OCI-LY7 (cell line): ENCODE data around the gene SLC30A2. TPM values are rescaled to one million over a fixed set of nuclear protein-coding genes. Genes with fewer than 3 reads are reported as not detected.

Source experiments
- BruUV-seq: library from RNA; stranded (reverse); fragments of 400-500 nt; replicated peaks from 2 replicates; lab custom pipeline; 2021; lab: Mats Ljungman, UMichigan
- CTCF ChIA-PET: fragments of 300-600 bp; sonication (Branson Sonifier 250); formaldehyde crosslinking; loops from one replicate; lab custom pipeline; 2022; ENCODE audit warnings: antibody characterized with exemption; ENCODE audit not compliant: unreplicated experiment; lab: Charles Lee
- POLR2A ChIA-PET: fragments of 300-600 bp; sonication (Branson Sonifier 250); formaldehyde crosslinking; loops from one replicate; lab custom pipeline; 2022; ENCODE audit warnings: antibody characterized with exemption; lab: Charles Lee
- DNase-seq: peaks from one replicate; pipeline ENCODE4 v3.0.0-alpha.2; 2015; ENCODE audit warnings: low spot score
- H2AFZ ChIP-seq: fragments of 200-600 bp; sonication (generic), shearing (Covaris generic); 2 replicates; pipeline ENCODE4 v1.6.1; 2014; ENCODE audit warnings: mild to moderate bottlenecking, antibody characterized with exemption, low read length, moderate library complexity
- H3K27ac ChIP-seq: fragments of 200-600 bp; sonication (generic); 2 replicates; pipeline ENCODE4 v1.5.1; 2014; ENCODE audit warnings: mixed run types, low read depth, mild to moderate bottlenecking, moderate library complexity, low read length, inconsistent platforms; ENCODE audit not compliant: poor library complexity, severe bottlenecking
- H3K36me3 ChIP-seq: fragments of 200-600 bp; sonication (generic); 2 replicates; pipeline ENCODE4 v1.6.1; 2014; ENCODE audit warnings: mild to moderate bottlenecking, antibody characterized with exemption, low read length, moderate library complexity, mixed read lengths; ENCODE audit not compliant: insufficient read depth
- H3K4me1 ChIP-seq: fragments of 200-600 bp; sonication (generic); 2 replicates; pipeline ENCODE4 v1.5.1; 2014; ENCODE audit warnings: mild to moderate bottlenecking, low read length; ENCODE audit not compliant: insufficient read depth, poor library complexity, severe bottlenecking
- H3K4me2 ChIP-seq: fragments of 200-600 bp; sonication (generic); 2 replicates; pipeline ENCODE4 v1.6.1; 2014; ENCODE audit warnings: mild to moderate bottlenecking, low read length
- H3K4me3 ChIP-seq: fragments of 200-600 bp; sonication (generic); 2 replicates; pipeline ENCODE4 v1.5.1; 2014; ENCODE audit warnings: mild to moderate bottlenecking, low read depth, low read length; ENCODE audit not compliant: poor library complexity, severe bottlenecking
- H3K79me2 ChIP-seq: fragments of 200-600 bp; sonication (generic); 2 replicates; pipeline ENCODE4 v1.6.1; 2016; ENCODE audit warnings: low read depth, mild to moderate bottlenecking, low read length, moderate library complexity, mixed read lengths; ENCODE audit not compliant: insufficient read depth
- H3K9me2 ChIP-seq: fragments of 200-600 bp; sonication (generic); 2 replicates; pipeline ENCODE4 v1.6.1; 2016; ENCODE audit warnings: mild to moderate bottlenecking, low read length, mixed read lengths; ENCODE audit not compliant: insufficient read depth
- H3K9me3 ChIP-seq: fragments of 200-600 bp; sonication (generic); 2 replicates; pipeline ENCODE4 v1.6.1; 2014; ENCODE audit warnings: mild to moderate bottlenecking, mixed run types, low read length, mixed read lengths
- H4K20me1 ChIP-seq: fragments of 200-600 bp; sonication (generic); 2 replicates; pipeline ENCODE4 v1.6.1; 2014; ENCODE audit warnings: mild to moderate bottlenecking, antibody characterized with exemption, low read length, moderate library complexity, mixed read lengths; ENCODE audit not compliant: insufficient read depth
- EZH2phosphoT487 ChIP-seq: fragments of 200-600 bp; sonication (generic); IDR thresholded peaks from 2 replicates; pipeline ENCODE4 v1.6.1; 2018; ENCODE audit warnings: low read depth, borderline replicate concordance, mild to moderate bottlenecking, mixed run types, antibody characterized with exemption, low read length, moderate library complexity, mixed read lengths
- intact Hi-C: fragments of 100-400 bp; cut with micrococcal nuclease; formaldehyde crosslinking; loops from one replicate; pipeline ENCODE4 v1.10.0; 2022; ENCODE audit not compliant: unreplicated experiment
- total RNA-seq, 2 experiments: library from RNA; depleted of rRNA in 1 of 2; stranded (reverse); fragments of >200 nt in 1 of 2; shearing (Covaris generic) in 1 of 2; gene quantifications; 2 replicates each; pipeline ENCODE4 v1.2.3, GENCODE V29; 2014 to 2022
- TF ChIP-seq, protein P1 (sequence below): fragments of 200-600 bp; sonication (generic); conservative IDR thresholded peaks from 2 replicates; pipeline ENCODE4 v1.5.1; 2014; ENCODE audit warnings: mild to moderate bottlenecking, antibody characterized with exemption, low read length, moderate library complexity, mixed read lengths

SLC30A2 gene
- total RNA-seq, 2 experiments from 2014 or later, result not detected

DNA sequence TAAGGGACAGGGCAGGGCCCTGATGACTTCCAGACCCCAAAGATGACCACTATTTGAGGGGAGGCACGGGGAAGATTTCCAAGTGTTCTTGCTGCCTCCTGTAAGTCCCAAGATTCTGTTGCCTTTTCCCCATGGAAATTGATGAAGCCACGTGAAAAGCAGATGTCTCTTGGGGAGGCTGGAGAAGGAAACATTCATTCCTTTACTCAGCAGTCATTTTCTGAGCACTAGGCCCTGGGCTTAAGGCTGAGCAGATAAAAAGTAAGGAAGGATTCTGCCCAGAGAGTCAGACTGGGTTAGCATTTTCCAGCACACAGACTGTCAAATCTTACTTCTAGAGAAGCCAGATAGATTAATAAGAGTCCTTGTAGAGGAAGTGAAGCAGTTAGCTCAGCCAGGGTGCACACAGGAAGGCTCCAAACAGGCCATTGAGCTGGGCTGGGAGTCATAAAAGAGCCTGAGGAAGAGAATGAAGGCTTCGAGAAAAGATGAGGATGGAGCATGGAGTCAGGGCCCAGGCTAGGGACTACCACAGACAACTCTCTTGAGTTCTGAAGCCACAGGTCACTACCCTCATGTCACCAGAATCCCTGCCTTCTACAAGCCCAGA lies 14.2 kb downstream of the SLC30A2 start:
- no peak overlapping the region for H2AFZ ChIP-seq
- no peaks in the 10 kb centered on the region for H3K36me3 ChIP-seq
- ChIA-PET CTCF (no interaction called here), POLR2A (no interaction called here)
- no peaks in the 10 kb centered on the region for H4K20me1 ChIP-seq
- no peaks in the 10 kb centered on the region for H3K79me2 ChIP-seq
- no peaks in the 10 kb centered on the region for H3K9me2 ChIP-seq
- no peak overlapping the region for H3K27ac ChIP-seq
- no peak for DNase-seq
- H3K9me3 ChIP-seq, result no peaks in the 10 kb centered on the region
- TF ChIP-seq, protein P1, sequence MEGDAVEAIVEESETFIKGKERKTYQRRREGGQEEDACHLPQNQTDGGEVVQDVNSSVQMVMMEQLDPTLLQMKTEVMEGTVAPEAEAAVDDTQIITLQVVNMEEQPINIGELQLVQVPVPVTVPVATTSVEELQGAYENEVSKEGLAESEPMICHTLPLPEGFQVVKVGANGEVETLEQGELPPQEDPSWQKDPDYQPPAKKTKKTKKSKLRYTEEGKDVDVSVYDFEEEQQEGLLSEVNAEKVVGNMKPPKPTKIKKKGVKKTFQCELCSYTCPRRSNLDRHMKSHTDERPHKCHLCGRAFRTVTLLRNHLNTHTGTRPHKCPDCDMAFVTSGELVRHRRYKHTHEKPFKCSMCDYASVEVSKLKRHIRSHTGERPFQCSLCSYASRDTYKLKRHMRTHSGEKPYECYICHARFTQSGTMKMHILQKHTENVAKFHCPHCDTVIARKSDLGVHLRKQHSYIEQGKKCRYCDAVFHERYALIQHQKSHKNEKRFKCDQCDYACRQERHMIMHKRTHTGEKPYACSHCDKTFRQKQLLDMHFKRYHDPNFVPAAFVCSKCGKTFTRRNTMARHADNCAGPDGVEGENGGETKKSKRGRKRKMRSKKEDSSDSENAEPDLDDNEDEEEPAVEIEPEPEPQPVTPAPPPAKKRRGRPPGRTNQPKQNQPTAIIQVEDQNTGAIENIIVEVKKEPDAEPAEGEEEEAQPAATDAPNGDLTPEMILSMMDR, result no peak
- TF ChIP-seq EZH2phosphoT487, result no peak
- H3K4me1 ChIP-seq, result peaks cover 7% of the 10 kb centered on the region
- intact Hi-C loops, result no loop called here
- no peak overlapping the region for H3K4me3 ChIP-seq
- no TSS peak for BruUV-seq
- H3K4me2 ChIP-seq, result no peak overlapping the region

DNA sequence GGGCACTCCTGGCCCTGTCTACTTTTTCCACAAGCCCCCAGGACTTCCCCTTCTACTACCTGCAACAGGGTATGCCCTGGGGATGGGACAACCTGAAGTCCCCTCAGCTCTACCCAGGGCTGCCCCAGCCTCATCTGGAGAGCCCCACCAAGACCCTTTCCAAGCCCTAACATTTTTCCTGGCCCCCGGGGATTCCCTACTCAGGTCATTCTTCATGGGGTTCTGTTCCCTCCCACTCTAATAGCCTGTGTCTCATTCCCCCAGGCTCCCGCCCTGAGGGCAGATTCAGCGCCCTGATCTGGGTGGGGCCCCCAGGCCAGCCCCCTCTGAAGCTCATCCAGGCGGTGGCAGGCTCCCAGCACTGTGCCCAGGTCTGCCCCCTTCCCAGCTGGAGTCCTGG lies 14.7 kb downstream of the SLC30A2 start:
- POLR2A ChIA-PET, result no interaction called here
- CTCF ChIA-PET, result no interaction called here

More for the DNA sequence above, 14.7 kb downstream of the SLC30A2 start:
- no peaks in the 10 kb centered on the region for H4K20me1 ChIP-seq
- H3K4me1 ChIP-seq, result peaks cover 7% of the 10 kb centered on the region
- no peaks in the 10 kb centered on the region for H3K9me2 ChIP-seq
- TF ChIP-seq, protein P1, result no peak
- no peak for TF ChIP-seq EZH2phosphoT487
- no peaks in the 10 kb centered on the region for H3K36me3 ChIP-seq
- intact Hi-C loops, result no loop called here
- no TSS peak for BruUV-seq
- H3K9me3 ChIP-seq, result no peaks in the 10 kb centered on the region
- H3K4me3 ChIP-seq, result no peak overlapping the region
- H3K79me2 ChIP-seq, result no peaks in the 10 kb centered on the region
- no peak overlapping the region for H2AFZ ChIP-seq
- H3K27ac ChIP-seq, result no peak overlapping the region
- H3K4me2 ChIP-seq, result no peak overlapping the region
- DNase-seq, result no peak
